Adipocyte (in vitro differentiated cells): ENCODE data around the gene EPHA3.

Source experiments
- DNase-seq: peaks from one replicate; pipeline ENCODE4 v3.0.0-alpha.2; 2015; ENCODE audit warnings: low read depth
- H3K27me3 ChIP-seq: replicated peaks from 2 replicates; pipeline ENCODE4 v1.7.0; 2013; ENCODE audit warnings: mild to moderate bottlenecking, low read length, moderate library complexity; ENCODE audit not compliant: control insufficient read depth, insufficient read depth
- H3K36me3 ChIP-seq: 2 replicates; pipeline ENCODE4 v1.7.0; 2013; ENCODE audit warnings: low read length, mild to moderate bottlenecking, moderate library complexity; ENCODE audit not compliant: control insufficient read depth, insufficient read depth, severe bottlenecking
- H3K4me1 ChIP-seq: 2 replicates; pipeline ENCODE4 v1.7.0; 2013; ENCODE audit warnings: mild to moderate bottlenecking, low read length, moderate library complexity; ENCODE audit not compliant: control insufficient read depth, insufficient read depth
- H3K4me3 ChIP-seq: 2 replicates; pipeline ENCODE4 v1.7.0; 2013; ENCODE audit warnings: mild to moderate bottlenecking, low read length, moderate library complexity
- H3K9ac ChIP-seq: 2 replicates; pipeline ENCODE4 v1.7.0; 2013; ENCODE audit warnings: mild to moderate bottlenecking, low read length, moderate library complexity
- H3K9me3 ChIP-seq: 2 replicates; pipeline ENCODE4 v1.7.0; 2013; ENCODE audit warnings: mild to moderate bottlenecking, low read length, moderate library complexity; ENCODE audit not compliant: control insufficient read depth

EPHA3 gene

DNA sequence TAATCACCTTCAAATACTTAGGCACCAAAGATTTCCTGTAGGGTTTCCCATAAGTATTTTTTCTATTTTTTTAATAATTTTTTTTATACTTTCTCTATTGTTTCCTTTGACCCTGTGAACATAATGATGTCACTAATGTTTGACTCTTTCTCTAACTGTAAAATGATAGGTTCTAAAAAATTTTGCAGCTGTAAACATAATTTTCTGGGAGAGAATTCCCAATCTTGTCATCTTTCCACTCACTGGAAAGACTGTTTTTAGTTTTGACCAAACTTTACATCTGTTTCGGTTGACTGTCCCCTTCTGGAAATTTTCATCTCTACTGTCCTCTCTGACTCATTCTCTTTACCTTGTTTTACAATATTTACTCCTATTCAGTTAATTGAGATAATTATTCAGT is 5.5 kb upstream of the EPHA3 start:
- no peaks in the 10 kb centered on the region for H3K36me3 ChIP-seq
- H3K9me3 ChIP-seq, result no peaks in the 10 kb centered on the region
- no peak overlapping the region for H3K9ac ChIP-seq
- no peak for DNase-seq
- H3K4me1 ChIP-seq, result peaks cover 8% of the 10 kb centered on the region
- peaks cover 20% of the 10 kb centered on the region for H3K27me3 ChIP-seq
- H3K4me3 ChIP-seq, result no peak overlapping the region

DNA sequence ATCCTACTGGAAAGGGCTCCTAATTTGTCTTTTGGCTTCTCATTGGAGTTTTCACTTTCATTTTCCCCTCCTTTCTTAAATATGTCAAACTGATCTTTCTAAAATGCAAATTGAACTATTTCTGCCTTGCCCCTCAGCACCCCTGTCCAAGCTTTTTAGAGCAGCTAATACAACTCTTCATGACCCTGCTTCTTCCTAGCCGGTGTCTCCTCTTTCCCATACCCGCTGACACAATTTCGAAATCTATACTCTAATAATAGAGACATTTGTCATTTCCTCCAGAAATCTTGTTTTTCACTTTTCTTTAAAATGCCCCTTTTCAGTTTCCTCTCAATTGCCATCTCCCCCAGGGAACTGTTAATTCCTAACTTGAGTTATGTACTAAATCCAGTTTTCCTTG is 2.9 kb upstream of the EPHA3 start:
- Histone ChIP-seq H3K4me3 (no peak overlapping the region), H3K4me1 (peaks cover 20% of the 10 kb centered on the region), H3K27me3 (peaks cover 32% of the 10 kb centered on the region), H3K9ac (no peak overlapping the region), H3K36me3 (no peaks in the 10 kb centered on the region), H3K9me3 (no peaks in the 10 kb centered on the region)
- DNase-seq, result no peak

- peaks cover 32% of the 10 kb centered on the region for H3K27me3 ChIP-seq
- DNase-seq, result no peak
- H3K36me3 ChIP-seq, result no peaks in the 10 kb centered on the region
- H3K4me1 ChIP-seq, result peaks cover 20% of the 10 kb centered on the region
- no peaks in the 10 kb centered on the region for H3K9me3 ChIP-seq
- H3K4me3 ChIP-seq, result no peak overlapping the region
- H3K9ac ChIP-seq, result no peak overlapping the region
Observed at GRCh38 chr3:89105503-89105902, 1.9 kb upstream of the EPHA3 start.

- DNase-seq, result no peak
- Histone ChIP-seq H3K27me3 (peaks cover 32% of the 10 kb centered on the region), H3K36me3 (no peaks in the 10 kb centered on the region), H3K9me3 (no peaks in the 10 kb centered on the region), H3K9ac (no peak overlapping the region), H3K4me3 (peak overlapping the region; percentile 88), H3K4me1 (peaks cover 20% of the 10 kb centered on the region)
Observed at GRCh38 chr3:89108291-89108550, 800 bp downstream of the EPHA3 start.

GRCh38 chr3:89113344-89113743 is 5.9 kb downstream of the EPHA3 start:
- Histone ChIP-seq H3K36me3 (no peaks in the 10 kb centered on the region), H3K9ac (no peak overlapping the region), H3K4me1 (peaks cover 8% of the 10 kb centered on the region), H3K9me3 (no peaks in the 10 kb centered on the region), H3K27me3 (peaks cover 11% of the 10 kb centered on the region), H3K4me3 (no peak overlapping the region)
- DNase-seq, result no peak

DNA sequence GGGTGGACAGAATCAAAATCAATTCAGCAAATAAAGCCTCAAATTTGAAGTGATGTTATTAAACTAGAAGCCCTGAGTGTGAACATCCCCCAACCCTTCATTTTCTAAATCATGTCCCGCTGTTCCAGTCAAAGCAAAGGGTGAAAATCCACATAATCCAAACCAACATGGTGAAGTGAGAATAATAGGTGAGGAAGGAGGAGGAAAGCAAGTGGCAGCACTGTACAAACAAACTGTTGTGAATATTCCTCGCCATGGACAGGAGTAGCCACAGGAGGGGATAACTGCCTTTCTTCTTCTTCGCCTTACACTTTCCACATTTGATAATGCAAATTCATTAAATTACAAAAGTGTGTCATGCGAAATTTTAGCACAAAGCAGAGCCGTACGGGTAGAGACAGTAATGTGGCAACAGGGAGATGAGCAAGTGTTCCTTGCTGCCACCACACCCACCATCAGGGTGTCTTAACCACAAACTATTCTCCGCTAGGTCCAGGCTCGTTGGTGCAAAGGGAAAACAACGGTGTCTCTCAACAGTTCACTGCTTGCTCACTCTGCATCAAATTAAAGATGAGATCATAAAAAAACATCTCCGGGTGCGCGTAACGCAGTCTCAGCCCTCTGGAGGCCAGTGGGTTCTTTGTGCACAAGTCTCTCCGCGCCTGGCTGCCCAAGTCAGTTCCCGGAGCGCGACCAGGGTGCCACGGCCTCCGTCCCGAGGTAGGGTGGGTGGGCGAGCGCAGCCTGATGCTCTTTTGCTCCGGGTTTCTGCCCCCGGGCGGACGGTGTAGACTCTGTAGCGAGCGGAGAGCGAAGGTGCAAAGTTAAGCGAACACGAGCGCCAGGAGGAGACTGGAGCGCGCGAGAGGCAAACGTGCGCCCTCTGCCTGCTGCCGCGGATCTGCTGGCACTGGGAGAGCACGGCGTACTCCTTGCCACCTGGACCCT is 6.7 kb downstream of the EPHA3 start:
- Histone ChIP-seq H3K4me3 (peak overlapping the region; percentile 79), H3K36me3 (no peaks in the 10 kb centered on the region), H3K4me1 (peaks cover 8% of the 10 kb centered on the region), H3K27me3 (peaks cover 8% of the 10 kb centered on the region), H3K9me3 (no peaks in the 10 kb centered on the region), H3K9ac (peak overlapping the region; percentile 50)
- DNase-seq, result peak; percentile 79

DNA sequence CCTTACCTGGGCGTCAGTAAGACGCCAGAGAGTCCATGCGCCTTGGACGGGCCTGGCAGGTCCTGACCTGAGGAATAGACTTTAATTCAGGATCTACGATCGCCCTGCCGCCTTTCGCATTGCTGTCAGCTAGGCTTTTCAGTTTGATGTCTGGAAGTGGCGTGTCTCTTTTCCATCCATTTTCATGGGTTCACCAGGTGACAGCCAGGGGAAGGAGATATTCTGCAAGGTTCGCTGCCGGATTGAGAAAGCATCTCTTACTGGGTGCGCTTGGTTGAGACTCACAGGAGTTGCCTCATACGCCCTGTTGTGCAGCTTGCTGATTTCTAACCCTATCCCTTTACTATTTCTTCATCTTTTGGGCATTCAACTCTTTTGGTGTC is 7.4 kb downstream of the EPHA3 start:
- no peak overlapping the region for H3K9ac ChIP-seq
- H3K4me1 ChIP-seq, result peaks cover 8% of the 10 kb centered on the region
- no peak for DNase-seq
- H3K4me3 ChIP-seq, result peak overlapping the region; percentile 79
- H3K9me3 ChIP-seq, result no peaks in the 10 kb centered on the region
- H3K36me3 ChIP-seq, result no peaks in the 10 kb centered on the region
- H3K27me3 ChIP-seq, result peaks cover 8% of the 10 kb centered on the region

GRCh38 chr3:89116476-89116875 is 9.1 kb downstream of the EPHA3 start:
- no peaks in the 10 kb centered on the region for H3K36me3 ChIP-seq
- DNase-seq, result no peak
- peaks cover 8% of the 10 kb centered on the region for H3K4me1 ChIP-seq
- no peaks in the 10 kb centered on the region for H3K9me3 ChIP-seq
- no peak overlapping the region for H3K9ac ChIP-seq
- H3K4me3 ChIP-seq, result no peak overlapping the region
- H3K27me3 ChIP-seq, result peaks cover 8% of the 10 kb centered on the region

DNA sequence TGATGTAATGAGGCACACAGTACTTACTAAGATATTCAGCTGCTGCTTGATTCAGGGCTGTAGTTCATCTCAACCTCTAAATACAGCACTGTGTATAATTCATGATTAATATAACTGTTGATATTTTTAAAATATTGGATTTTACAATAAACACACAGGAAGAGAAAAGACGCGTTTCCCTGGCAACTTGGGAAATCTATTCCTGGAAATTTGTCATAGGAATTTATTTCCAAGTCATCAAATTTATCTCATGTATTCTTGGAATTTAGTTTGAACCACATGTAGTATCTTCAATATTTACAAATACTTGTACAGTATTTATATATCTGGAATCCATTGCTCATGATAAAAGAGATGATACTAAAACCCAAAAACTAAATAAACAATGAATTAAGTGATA is 30.6 kb downstream of the EPHA3 start:
- no peak for DNase-seq
- no peaks in the 10 kb centered on the region for H3K4me1 ChIP-seq
- H3K27me3 ChIP-seq, result no peaks in the 10 kb centered on the region
- H3K9ac ChIP-seq, result no peak overlapping the region
- H3K36me3 ChIP-seq, result no peaks in the 10 kb centered on the region
- no peak overlapping the region for H3K4me3 ChIP-seq
- H3K9me3 ChIP-seq, result no peaks in the 10 kb centered on the region

- H3K27me3 ChIP-seq, result no peaks in the 10 kb centered on the region
- no peaks in the 10 kb centered on the region for H3K9me3 ChIP-seq
- no peak overlapping the region for H3K4me3 ChIP-seq
- H3K36me3 ChIP-seq, result no peaks in the 10 kb centered on the region
- H3K9ac ChIP-seq, result no peak overlapping the region
- H3K4me1 ChIP-seq, result no peaks in the 10 kb centered on the region
- no peak for DNase-seq
Observed at GRCh38 chr3:89139870-89140269, 32.4 kb downstream of the EPHA3 start.

- H3K9ac ChIP-seq, result no peak overlapping the region
- no peaks in the 10 kb centered on the region for H3K36me3 ChIP-seq
- peaks cover 5% of the 10 kb centered on the region for H3K4me1 ChIP-seq
- DNase-seq, result no peak
- no peaks in the 10 kb centered on the region for H3K27me3 ChIP-seq
- H3K4me3 ChIP-seq, result no peak overlapping the region
- H3K9me3 ChIP-seq, result no peaks in the 10 kb centered on the region
Observed at GRCh38 chr3:89144080-89144479, 36.7 kb downstream of the EPHA3 start.

DNA sequence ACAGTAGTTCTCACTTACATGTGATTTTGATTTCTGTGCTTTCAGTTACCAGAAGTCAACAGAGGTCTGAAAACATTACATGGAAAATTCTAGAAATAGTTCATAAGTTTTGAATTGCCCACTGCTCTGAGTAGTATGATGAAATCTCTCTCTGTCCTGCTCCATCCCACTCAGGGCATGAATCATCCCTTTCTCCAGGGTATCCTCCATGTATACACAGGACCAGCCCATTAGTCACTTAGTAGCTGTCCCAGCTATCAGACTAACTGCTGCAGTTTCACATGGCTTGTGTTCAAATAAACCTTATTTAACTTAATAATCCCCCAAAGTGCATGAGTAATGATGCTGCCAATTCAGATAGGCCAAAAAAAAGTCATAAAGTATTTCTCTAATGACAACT is 38.6 kb downstream of the EPHA3 start:
- Histone ChIP-seq H3K4me3 (no peak overlapping the region), H3K9ac (no peak overlapping the region), H3K36me3 (no peaks in the 10 kb centered on the region), H3K9me3 (no peaks in the 10 kb centered on the region), H3K4me1 (peaks cover 5% of the 10 kb centered on the region), H3K27me3 (no peaks in the 10 kb centered on the region)
- peak; percentile 94 for DNase-seq
